ENCODE data around the gene GRIN1. TPM values are rescaled to one million over a fixed set of nuclear protein-coding genes. Genes with fewer than 3 reads are reported as not detected.
"Not testable (repeated sequence)": the region's sequence is repeated elsewhere in the genome, so short reads cannot be mapped to it uniquely, and the experiment has no call there.

The GRIN1 gene
- total RNA-seq, 4 donors from 2014 or later, result not detected

GRCh38 chr9:137123468-137123837, 15.5 kb upstream of the GRIN1 start:
- no peak overlapping the region for H3K27ac ChIP-seq
- H3K4me3 ChIP-seq (replicated peaks in 1 of 3), result no peak overlapping the region
- H3K4me1 ChIP-seq, result peaks cover 0 to 2% of the 10 kb centered on the region in 2 donors
- no peaks in the 10 kb centered on the region for H3K9me3 ChIP-seq
- no peak for DNase-seq
- H3K27me3 ChIP-seq, result no peaks in the 10 kb centered on the region
- H3K36me3 ChIP-seq, result no peaks in the 10 kb centered on the region
- 83 to 85% methylated on average over 5 of the region's 5 CpGs for WGBS, 2 donors
- intact Hi-C loops (cut with DNase I), result no loop called here
- TF ChIP-seq POLR2A (IDR thresholded peaks at IDR 0.05), result no peak
- TF ChIP-seq, protein P1, sequence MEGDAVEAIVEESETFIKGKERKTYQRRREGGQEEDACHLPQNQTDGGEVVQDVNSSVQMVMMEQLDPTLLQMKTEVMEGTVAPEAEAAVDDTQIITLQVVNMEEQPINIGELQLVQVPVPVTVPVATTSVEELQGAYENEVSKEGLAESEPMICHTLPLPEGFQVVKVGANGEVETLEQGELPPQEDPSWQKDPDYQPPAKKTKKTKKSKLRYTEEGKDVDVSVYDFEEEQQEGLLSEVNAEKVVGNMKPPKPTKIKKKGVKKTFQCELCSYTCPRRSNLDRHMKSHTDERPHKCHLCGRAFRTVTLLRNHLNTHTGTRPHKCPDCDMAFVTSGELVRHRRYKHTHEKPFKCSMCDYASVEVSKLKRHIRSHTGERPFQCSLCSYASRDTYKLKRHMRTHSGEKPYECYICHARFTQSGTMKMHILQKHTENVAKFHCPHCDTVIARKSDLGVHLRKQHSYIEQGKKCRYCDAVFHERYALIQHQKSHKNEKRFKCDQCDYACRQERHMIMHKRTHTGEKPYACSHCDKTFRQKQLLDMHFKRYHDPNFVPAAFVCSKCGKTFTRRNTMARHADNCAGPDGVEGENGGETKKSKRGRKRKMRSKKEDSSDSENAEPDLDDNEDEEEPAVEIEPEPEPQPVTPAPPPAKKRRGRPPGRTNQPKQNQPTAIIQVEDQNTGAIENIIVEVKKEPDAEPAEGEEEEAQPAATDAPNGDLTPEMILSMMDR (IDR thresholded peaks at IDR 0.05), result no peak

DNA sequence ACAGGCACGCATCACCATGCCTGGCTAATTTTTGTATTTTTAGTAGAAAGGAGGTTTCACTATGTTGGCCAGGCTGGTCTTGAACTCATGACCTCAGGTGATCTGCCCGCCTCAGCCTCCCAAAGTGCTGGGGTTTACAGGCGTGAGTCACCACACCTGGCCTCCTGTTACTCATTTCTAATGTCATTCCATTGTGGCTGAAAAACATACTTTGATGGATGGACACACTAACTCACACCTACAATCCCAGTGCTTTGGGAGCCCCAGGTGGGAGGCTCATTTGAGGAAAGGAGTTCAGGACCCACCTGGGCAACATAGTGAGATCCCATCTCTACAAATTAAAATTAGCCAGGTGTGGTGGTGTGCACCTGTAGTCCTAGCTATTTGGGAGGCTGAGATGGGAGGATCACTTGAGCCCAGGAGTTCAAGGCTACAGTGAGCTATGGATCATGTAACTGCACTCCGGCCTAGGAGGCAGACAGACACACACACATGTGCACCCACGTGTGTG, 14.9 kb upstream of the GRIN1 start:
- H3K4me1 ChIP-seq; H3K36me3 ChIP-seq; H3K4me3 ChIP-seq (replicated peaks in 1 of 3); DNase-seq; H3K9me3 ChIP-seq; intact Hi-C loops (cut with DNase I); H3K27me3 ChIP-seq; H3K27ac ChIP-seq: not testable (repeated sequence)
- WGBS, 2 donors, result 92 to 96% methylated on average over 5 of the region's 5 CpGs

- intact Hi-C loops (cut with DNase I), result no loop called here
- no peak overlapping the region for H3K4me3 ChIP-seq (replicated peaks in 1 of 3)
- peaks cover 5 to 14% of the 10 kb centered on the region in 2 donors for H3K4me1 ChIP-seq
- no peak for DNase-seq
- H3K9me3 ChIP-seq, result no peaks in the 10 kb centered on the region
- H3K27ac ChIP-seq, result peak overlapping the region in 1 of 3 donors; percentile 18
- 69 to 72% methylated on average over 3 of the region's 3 CpGs for WGBS, 2 donors
- no peaks in the 10 kb centered on the region for H3K27me3 ChIP-seq
- no peak for TF ChIP-seq POLR2A (IDR thresholded peaks at IDR 0.05)
- TF ChIP-seq, protein P1 (IDR thresholded peaks at IDR 0.05), result no peak
- no peaks in the 10 kb centered on the region for H3K36me3 ChIP-seq
Measured at GRCh38 chr9:137126786-137127185, 12.2 kb upstream of the GRIN1 start.

DNA sequence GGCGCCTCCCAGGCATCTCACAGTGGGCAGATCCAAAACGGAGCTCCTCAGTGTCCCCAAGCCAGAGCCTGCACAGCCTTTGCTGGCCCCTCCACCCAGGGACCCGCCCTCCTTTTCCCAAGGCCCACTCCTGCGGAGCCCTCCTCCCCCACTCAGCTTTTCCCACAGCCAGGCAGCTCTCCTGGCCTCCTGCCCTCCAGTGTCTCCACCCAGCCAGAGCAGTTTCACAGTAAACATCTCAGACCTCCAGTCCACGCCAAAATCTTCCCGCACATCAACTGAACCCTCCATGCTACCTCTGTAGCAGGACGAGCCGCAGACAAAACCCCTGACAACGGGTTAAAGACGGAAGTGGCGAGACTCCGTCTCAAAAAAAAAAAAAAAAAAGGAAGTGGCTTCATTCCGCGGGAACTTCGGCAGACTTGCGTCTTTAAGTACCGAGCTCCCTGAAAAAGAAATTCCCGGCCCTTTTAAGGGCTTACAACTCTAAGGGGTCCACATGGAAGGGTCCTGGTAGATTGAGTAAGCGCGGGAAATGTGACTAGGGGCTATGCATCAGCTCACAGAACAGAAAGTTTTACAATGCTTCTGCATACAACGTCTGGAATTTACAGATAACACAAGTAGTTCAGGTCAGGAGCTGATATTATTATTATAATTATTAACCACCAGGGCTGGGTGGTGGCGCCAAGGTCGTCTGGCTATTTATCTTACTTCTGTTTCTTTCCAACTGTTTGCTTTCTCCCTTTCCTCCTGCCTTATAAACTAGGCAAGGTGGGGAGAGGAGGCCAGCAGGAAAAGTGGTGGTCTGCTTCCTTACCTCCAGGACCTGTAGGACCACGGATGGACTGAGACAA, 11.4 kb upstream of the GRIN1 start:
- WGBS, 2 donors, result 65 to 66% methylated on average over 24 of the region's 24 CpGs
- no peaks in the 10 kb centered on the region for H3K36me3 ChIP-seq
- no peak overlapping the region for H3K4me3 ChIP-seq (replicated peaks in 1 of 3)
- no peak for DNase-seq
- no peaks in the 10 kb centered on the region for H3K27me3 ChIP-seq
- TF ChIP-seq, protein P1 (IDR thresholded peaks at IDR 0.05), result no peak
- no peak for TF ChIP-seq POLR2A (IDR thresholded peaks at IDR 0.05)
- peak overlapping the region in 1 of 3 donors; percentile 18 for H3K27ac ChIP-seq
- H3K4me1 ChIP-seq, result peaks cover 5 to 14% of the 10 kb centered on the region in 2 donors
- intact Hi-C loops (cut with DNase I), result no loop called here
- no peaks in the 10 kb centered on the region for H3K9me3 ChIP-seq

DNA sequence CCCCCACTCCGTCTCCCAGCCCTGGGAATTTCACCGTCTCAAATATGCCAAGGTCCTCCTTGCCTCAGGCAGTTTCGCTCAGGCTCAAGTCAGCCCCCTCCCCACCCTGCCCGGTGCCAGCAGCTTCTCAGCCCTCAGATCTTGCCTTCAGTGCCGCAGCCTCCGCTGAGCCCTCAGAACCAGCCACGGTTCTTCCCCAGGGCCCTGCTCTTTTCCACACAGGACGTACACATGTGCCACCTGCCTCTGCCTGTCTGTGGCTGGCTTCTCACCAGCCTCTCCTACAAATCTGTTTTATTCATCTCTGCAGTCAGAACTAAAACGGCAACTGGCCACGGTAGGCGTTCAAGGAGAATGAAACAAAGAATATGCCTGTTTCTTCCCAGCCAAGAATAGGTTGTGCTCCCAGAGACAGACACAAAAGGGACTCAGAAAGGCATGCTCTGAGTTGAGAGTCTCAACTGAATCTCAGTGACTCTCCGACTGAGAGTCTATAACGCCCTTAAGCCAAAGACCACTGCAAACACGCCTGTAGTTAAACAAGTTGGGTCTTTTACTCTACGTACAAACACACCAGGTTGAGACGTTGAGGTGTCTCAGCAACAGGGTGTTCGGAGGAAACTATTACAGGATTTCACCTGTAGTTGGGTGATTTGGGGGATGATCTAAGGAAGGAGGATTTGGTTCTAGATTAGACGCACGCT, 10.6 kb upstream of the GRIN1 start:
- intact Hi-C loops (cut with DNase I), result no loop called here
- no peaks in the 10 kb centered on the region for H3K36me3 ChIP-seq
- H3K27me3 ChIP-seq, result no peaks in the 10 kb centered on the region
- TF ChIP-seq, protein P1 (IDR thresholded peaks at IDR 0.05), result no peak
- no peak for TF ChIP-seq POLR2A (IDR thresholded peaks at IDR 0.05)
- H3K4me1 ChIP-seq, result peaks cover 5 to 14% of the 10 kb centered on the region in 2 donors
- H3K27ac ChIP-seq, result no peak overlapping the region
- H3K9me3 ChIP-seq, result no peaks in the 10 kb centered on the region
- H3K4me3 ChIP-seq (replicated peaks in 1 of 3), result no peak overlapping the region
- no peak for DNase-seq
- WGBS, 2 donors, result 85 to 86% methylated on average over 19 of the region's 19 CpGs

Measured in thyroid gland (tissue), 4 donors.